ENCODE measurements around the gene CTNNBIP1. TPM values are rescaled to one million over a fixed set of nuclear protein-coding genes. Genes with fewer than 3 reads are reported as not detected.

The CTNNBIP1 gene
- total and polyA plus RNA-seq, 8 donors = 12.3 to 49.8 (median 35.2) TPM

GRCh38 chr1:9902060-9902452, 8.0 kb downstream of the CTNNBIP1 start:
- no peaks in the 10 kb centered on the region for H3K9me3 ChIP-seq
- intact Hi-C loops (cut with DNase I; ENCODE audit: low total_unique reads) = no loop called here
- no peak for DNase-seq
- H3K36me3 ChIP-seq = no peaks in the 10 kb centered on the region
- TF ChIP-seq POLR2A (IDR thresholded peaks at IDR 0.05) (no peak), CTCF (IDR thresholded peaks at IDR 0.05) (no peak), POLR2AphosphoS5 (IDR thresholded peaks at IDR 0.05) (no peak), EP300 (IDR thresholded peaks at IDR 0.05) (no peak)
- WGBS, 5 donors = 53 to 82% (median 68%) methylated on average over 6 of the region's 6 CpGs
- H3K4me1 ChIP-seq = peaks cover 23 to 69% (median 37%) of the 10 kb centered on the region in 4 donors
- H3K27me3 ChIP-seq = no peaks in the 10 kb centered on the region
- peak overlapping the region; percentile 73 to 89 (median 81) for H3K27ac ChIP-seq
- H3K4me3 ChIP-seq = no peak overlapping the region

GRCh38 chr1:9901148-9902059, 8.7 kb downstream of the CTNNBIP1 start:
- intact Hi-C loops (cut with DNase I; ENCODE audit: low total_unique reads) = no loop called here
- no peaks in the 10 kb centered on the region for H3K36me3 ChIP-seq
- H3K4me3 ChIP-seq = peak overlapping the region in 1 of 4 donors; percentile 26
- peak overlapping the region; percentile 73 to 89 (median 81) for H3K27ac ChIP-seq
- TF ChIP-seq POLR2AphosphoS5 (IDR thresholded peaks at IDR 0.05) (peak in 2 of 3 donors; percentile 11 to 12), CTCF (IDR thresholded peaks at IDR 0.05) (no peak)
- DNase-seq = peak in 1 of 2 donors; percentile 69
- no peaks in the 10 kb centered on the region for H3K9me3 ChIP-seq
- no peaks in the 10 kb centered on the region for H3K27me3 ChIP-seq
- H3K4me1 ChIP-seq = peaks cover 23 to 63% (median 36%) of the 10 kb centered on the region in 4 donors
- 28 to 68% (median 45%) methylated on average over 9 of the region's 9 CpGs for WGBS, 5 donors

GRCh38 chr1:9900142-9901043, 9.7 kb downstream of the CTNNBIP1 start:
- intact Hi-C loops (cut with DNase I; ENCODE audit: low total_unique reads) = no loop called here
- 26 to 43% (median 30%) methylated on average over 15 to 18 of the region's 18 CpGs for WGBS, 5 donors
- peak; percentile 86 to 92 for DNase-seq
- Histone ChIP-seq H3K9me3 (no peaks in the 10 kb centered on the region), H3K27ac (peak overlapping the region; percentile 79 to 89 (median 88)), H3K27me3 (no peaks in the 10 kb centered on the region), H3K36me3 (no peaks in the 10 kb centered on the region), H3K4me3 (peak overlapping the region; percentile 5 to 35 (median 23)), H3K4me1 (peaks cover 23 to 53% (median 36%) of the 10 kb centered on the region in 4 donors)
- TF ChIP-seq CTCF (IDR thresholded peaks at IDR 0.05) (peak in 2 of 7 experiments; percentile 9 to 10), EP300 (IDR thresholded peaks at IDR 0.05) (no peak), POLR2AphosphoS5 (IDR thresholded peaks at IDR 0.05) (peak in 2 of 3 donors; percentile 86 to 88), POLR2A (IDR thresholded peaks at IDR 0.05) (peak in 1 of 4 donors; percentile 48)

GRCh38 chr1:9894115-9894514, 16.0 kb downstream of the CTNNBIP1 start:
- Histone ChIP-seq H3K27me3 (no peaks in the 10 kb centered on the region), H3K4me1 (peaks cover 28 to 61% (median 44%) of the 10 kb centered on the region in 4 donors), H3K9me3 (no peaks in the 10 kb centered on the region), H3K27ac (peak overlapping the region in 4 of 5 donors; percentile 80 to 86 (median 82)), H3K36me3 (peaks cover 0 to 4% (median 0%) of the 10 kb centered on the region in 4 donors), H3K4me3 (no peak overlapping the region)
- TF ChIP-seq EP300 (IDR thresholded peaks at IDR 0.05) (no peak), CTCF (IDR thresholded peaks at IDR 0.05) (no peak), POLR2AphosphoS5 (IDR thresholded peaks at IDR 0.05) (no peak), POLR2A (IDR thresholded peaks at IDR 0.05) (no peak)
- intact Hi-C loops (cut with DNase I; ENCODE audit: low total_unique reads) = no loop called here
- no peak for DNase-seq
- 79 to 93% (median 84%) methylated on average over 3 of the region's 3 CpGs for WGBS, 5 donors
